Measurements from ENCODE around the gene CCDC110. TPM values are rescaled to one million over a fixed set of nuclear protein-coding genes. Genes with fewer than 3 reads are reported as not detected.

The CCDC110 gene
- total and polyA plus RNA-seq, 9 of the 15 experiments (the other 6 are each of a cell fraction or from before 2014, with no cell fraction given), result 0.04 to 0.35 (median 0.07) TPM; not detected in 4

DNA sequence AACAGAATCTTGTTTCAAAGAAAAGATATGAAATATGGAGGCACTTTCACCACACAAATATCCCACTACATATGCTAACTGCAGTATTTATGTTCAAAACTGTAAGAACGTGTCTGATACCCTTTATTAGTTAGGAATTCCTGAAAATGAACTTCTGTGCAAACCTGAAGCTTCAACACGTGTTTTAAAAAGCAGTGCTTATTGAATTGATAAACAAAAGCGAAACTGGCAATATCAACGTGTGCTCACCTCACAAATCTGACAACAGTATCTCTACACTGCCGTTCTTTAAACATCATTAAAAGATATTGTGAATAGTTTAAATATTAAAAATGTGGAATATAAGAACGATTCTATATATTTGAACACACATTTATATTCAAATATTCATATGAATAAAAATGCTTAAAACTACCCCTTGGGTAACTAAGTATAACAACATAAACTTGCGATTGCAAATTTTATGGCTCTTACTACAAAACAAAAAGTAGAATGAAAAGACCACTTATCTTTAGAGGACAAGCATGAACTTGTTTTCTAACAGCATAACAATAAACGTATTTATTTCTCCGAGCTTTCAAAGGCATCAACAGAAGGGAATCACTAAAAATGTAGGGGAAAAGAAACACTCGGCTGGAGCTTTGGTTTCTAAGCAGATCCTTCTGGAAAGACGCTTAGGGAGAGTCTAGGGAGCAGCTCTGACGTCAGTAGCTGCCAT, 76.1 kb downstream of the CCDC110 start, which contains the start of gene LRP2BP:
TSS of gene LRP2BP (minus strand) at position 687 of the 718 bp plus-strand sequence. CDS start 17,738 bp downstream, outside the sequence.
- Histone ChIP-seq H3K27me3 (ENCODE audit: control insufficient read depth in 2 of 2, insufficient read depth in 2 of 2, low read length in 2 of 2) (no peaks in the 10 kb centered on the region), H2AFZ (ENCODE audit: low read depth, low read length) (peak within 1 kb of the TSS; percentile 81), H3K4me2 (ENCODE audit: insufficient read depth, low read length) (peak within 1 kb of the TSS; percentile 84), H4K20me1 (replicated peaks; ENCODE audit: control insufficient read depth, insufficient read depth, low read length) (no peaks in the 10 kb centered on the region), H3K4me1 (replicated peaks in 1 of 2; ENCODE audit: control insufficient read depth in 2 of 2, insufficient read depth in 2 of 2, low read length in 2 of 2) (peaks cover 2 to 20% of the 10 kb centered on the region in 2 experiments; a peak in 4 of 5 replicates), H3K79me2 (ENCODE audit: control insufficient read depth, insufficient read depth, low read length) (peaks cover 35% of the 10 kb centered on the region), H3K4me3 (peak within 1 kb of the TSS; percentile 56), H3K36me3 (ENCODE audit: control insufficient read depth, insufficient read depth, low read length) (peaks cover 25% of the 10 kb centered on the region), H3K9me1 (ENCODE audit: control insufficient read depth, insufficient read depth, low read length) (no peaks in the 10 kb centered on the region), H3K9ac (ENCODE audit: insufficient read depth in 1 of 2, low read depth in 2 of 2, low read length in 2 of 2) (peak within 1 kb of the TSS; percentile 82 to 95), H3K9me3 (replicated peaks; ENCODE audit: control insufficient read depth, insufficient read depth, low read depth, low read length) (no peaks in the 10 kb centered on the region), H3K27ac (ENCODE audit: extremely low read depth, low read depth, low read length) (peak within 1 kb of the TSS; percentile 94)
- no TSS peak for BruUV-seq (replicated peaks)
- ChIA-PET POLR2A (interaction anchor here (0.6 to 3.4 kb wide), 7 partner anchors 10 to 239 kb away, joined by 3 to 21 read pairs (median 3); no protein-coding TSS in a partner anchor), CTCF (ENCODE audit: low intra/inter-chr PET ratio) (no interaction called here)
- FAIRE-seq (peak; percentile 76), DNase-seq (ENCODE audit: extremely low read depth in 1 of 4, low spot score in 3 of 4) (no peak), ATAC-seq (no peak)
- intact Hi-C loops (cut with micrococcal nuclease), result loop anchor here (2.0 to 5.0 kb wide), 3 partner anchors 37 to 193 kb away; partner anchors contain the start of gene CFAP97
- in situ Hi-C loops (cut with MboI), result loop anchor here (10.0 kb wide), 1 partner anchor 191 kb away; the partner anchor contains the start of genes CFAP97 and SNX25
- WGBS (ENCODE audit: insufficient coverage, low coverage, missing lambda C conversion rate), result under 1% methylated on average over 12 of the region's 12 CpGs
- TF ChIP-seq GTF2E2 (tag; IDR thresholded peaks at IDR 0.05), result peak; percentile 44; the same call in 1 of the 2 replicates
- peak; percentile 15 for TF ChIP-seq TAF9B (IDR thresholded peaks at IDR 0.05; ENCODE audit: partially characterized antibody)
- peak; percentile 65; the same call in 1 of the 2 replicates for TF ChIP-seq THRAP3 (IDR thresholded peaks at IDR 0.05; ENCODE audit: borderline replicate concordance)
- TF ChIP-seq SLC30A9 (CRISPR knock-in tag; IDR thresholded peaks at IDR 0.05), result no peak
- TF ChIP-seq, protein P1, sequence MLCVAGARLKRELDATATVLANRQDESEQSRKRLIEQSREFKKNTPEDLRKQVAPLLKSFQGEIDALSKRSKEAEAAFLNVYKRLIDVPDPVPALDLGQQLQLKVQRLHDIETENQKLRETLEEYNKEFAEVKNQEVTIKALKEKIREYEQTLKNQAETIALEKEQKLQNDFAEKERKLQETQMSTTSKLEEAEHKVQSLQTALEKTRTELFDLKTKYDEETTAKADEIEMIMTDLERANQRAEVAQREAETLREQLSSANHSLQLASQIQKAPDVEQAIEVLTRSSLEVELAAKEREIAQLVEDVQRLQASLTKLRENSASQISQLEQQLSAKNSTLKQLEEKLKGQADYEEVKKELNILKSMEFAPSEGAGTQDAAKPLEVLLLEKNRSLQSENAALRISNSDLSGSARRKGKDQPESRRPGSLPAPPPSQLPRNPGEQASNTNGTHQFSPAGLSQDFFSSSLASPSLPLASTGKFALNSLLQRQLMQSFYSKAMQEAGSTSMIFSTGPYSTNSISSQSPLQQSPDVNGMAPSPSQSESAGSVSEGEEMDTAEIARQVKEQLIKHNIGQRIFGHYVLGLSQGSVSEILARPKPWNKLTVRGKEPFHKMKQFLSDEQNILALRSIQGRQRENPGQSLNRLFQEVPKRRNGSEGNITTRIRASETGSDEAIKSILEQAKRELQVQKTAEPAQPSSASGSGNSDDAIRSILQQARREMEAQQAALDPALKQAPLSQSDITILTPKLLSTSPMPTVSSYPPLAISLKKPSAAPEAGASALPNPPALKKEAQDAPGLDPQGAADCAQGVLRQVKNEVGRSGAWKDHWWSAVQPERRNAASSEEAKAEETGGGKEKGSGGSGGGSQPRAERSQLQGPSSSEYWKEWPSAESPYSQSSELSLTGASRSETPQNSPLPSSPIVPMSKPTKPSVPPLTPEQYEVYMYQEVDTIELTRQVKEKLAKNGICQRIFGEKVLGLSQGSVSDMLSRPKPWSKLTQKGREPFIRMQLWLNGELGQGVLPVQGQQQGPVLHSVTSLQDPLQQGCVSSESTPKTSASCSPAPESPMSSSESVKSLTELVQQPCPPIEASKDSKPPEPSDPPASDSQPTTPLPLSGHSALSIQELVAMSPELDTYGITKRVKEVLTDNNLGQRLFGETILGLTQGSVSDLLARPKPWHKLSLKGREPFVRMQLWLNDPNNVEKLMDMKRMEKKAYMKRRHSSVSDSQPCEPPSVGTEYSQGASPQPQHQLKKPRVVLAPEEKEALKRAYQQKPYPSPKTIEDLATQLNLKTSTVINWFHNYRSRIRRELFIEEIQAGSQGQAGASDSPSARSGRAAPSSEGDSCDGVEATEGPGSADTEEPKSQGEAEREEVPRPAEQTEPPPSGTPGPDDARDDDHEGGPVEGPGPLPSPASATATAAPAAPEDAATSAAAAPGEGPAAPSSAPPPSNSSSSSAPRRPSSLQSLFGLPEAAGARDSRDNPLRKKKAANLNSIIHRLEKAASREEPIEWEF (CRISPR knock-in tag; IDR thresholded peaks at IDR 0.05), result no peak
- peak; percentile 65 for TF ChIP-seq POLR2H (tag; IDR thresholded peaks at IDR 0.05; ENCODE audit: low read depth)
- no peak for TF ChIP-seq ZNF445 (CRISPR knock-in tag; IDR thresholded peaks at IDR 0.05; ENCODE audit: low read depth)
- TF ChIP-seq MTA2 (IDR thresholded peaks at IDR 0.05; ENCODE audit: low read depth), result no peak
- TF ChIP-seq HDAC3 (IDR thresholded peaks at IDR 0.05; ENCODE audit: borderline replicate concordance, partially characterized antibody), result peak; percentile 13
- TF ChIP-seq BRD4 (IDR thresholded peaks at IDR 0.05), result 0 out of 2 replicates have a peak, but pooled peaks have one; percentile 25
- TF ChIP-seq, protein P2, sequence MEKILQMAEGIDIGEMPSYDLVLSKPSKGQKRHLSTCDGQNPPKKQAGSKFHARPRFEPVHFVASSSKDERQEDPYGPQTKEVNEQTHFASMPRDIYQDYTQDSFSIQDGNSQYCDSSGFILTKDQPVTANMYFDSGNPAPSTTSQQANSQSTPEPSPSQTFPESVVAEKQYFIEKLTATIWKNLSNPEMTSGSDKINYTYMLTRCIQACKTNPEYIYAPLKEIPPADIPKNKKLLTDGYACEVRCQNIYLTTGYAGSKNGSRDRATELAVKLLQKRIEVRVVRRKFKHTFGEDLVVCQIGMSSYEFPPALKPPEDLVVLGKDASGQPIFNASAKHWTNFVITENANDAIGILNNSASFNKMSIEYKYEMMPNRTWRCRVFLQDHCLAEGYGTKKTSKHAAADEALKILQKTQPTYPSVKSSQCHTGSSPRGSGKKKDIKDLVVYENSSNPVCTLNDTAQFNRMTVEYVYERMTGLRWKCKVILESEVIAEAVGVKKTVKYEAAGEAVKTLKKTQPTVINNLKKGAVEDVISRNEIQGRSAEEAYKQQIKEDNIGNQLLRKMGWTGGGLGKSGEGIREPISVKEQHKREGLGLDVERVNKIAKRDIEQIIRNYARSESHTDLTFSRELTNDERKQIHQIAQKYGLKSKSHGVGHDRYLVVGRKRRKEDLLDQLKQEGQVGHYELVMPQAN (IDR thresholded peaks at IDR 0.05; ENCODE audit: borderline replicate concordance), result peak; percentile 67; the same call in 1 of the 2 replicates
- no peak for TF ChIP-seq NCOA2 (IDR thresholded peaks at IDR 0.05; ENCODE audit: partially characterized antibody in 2 of 2)
- no peak for TF ChIP-seq HOXB6 (CRISPR knock-in tag; IDR thresholded peaks at IDR 0.05; ENCODE audit: borderline replicate concordance)
- TF ChIP-seq SNRNP70 (optimal IDR thresholded peaks at IDR 0.05; ENCODE audit: low read depth, low read length), result no peak
- TF ChIP-seq KLF10 (CRISPR knock-in tag; IDR thresholded peaks at IDR 0.05), result no peak

Measured in K562 (cell line).